22Rv1 (cell line): ENCODE measurements around the gene DENND5B.

Source experiments
- CTCF ChIP-seq: fragments of 450-650 bp; IDR thresholded peaks from 2 replicates; pipeline ENCODE4 v1.5.1; 2017; ENCODE audit warnings: mild to moderate bottlenecking
- ZFX ChIP-seq: fragments of 450-650 bp; IDR thresholded peaks from 2 replicates; pipeline ENCODE4 v1.6.1; 2017; ENCODE audit warnings: antibody characterized with exemption, borderline replicate concordance

GRCh38 chr12:31594681-31595080, 3.7 kb upstream of the DENND5B start:
- TF ChIP-seq CTCF (no peak), ZFX (no peak)
